ENCODE data around the gene KHDRBS2. TPM values are rescaled to one million over a fixed set of nuclear protein-coding genes. Genes with fewer than 3 reads are reported as not detected.

The KHDRBS2 gene
- total and polyA plus RNA-seq, 4 donors: 9.2 to 13.0 (median 11.0) TPM

GRCh38 chr6:62129127-62129526, 156.9 kb downstream of the KHDRBS2 start:
- no peak for DNase-seq (ENCODE audit: low read depth in 4 of 6, low spot score in 6 of 6)
- Histone ChIP-seq H3K9me3 (ENCODE audit: control insufficient read depth, insufficient read depth, low read length) (peaks cover 2% of the 10 kb centered on the region), H3K27me3 (ENCODE audit: control insufficient read depth, insufficient read depth, low read length) (no peaks in the 10 kb centered on the region), H3K36me3 (ENCODE audit: control insufficient read depth, insufficient read depth, low read length) (no peaks in the 10 kb centered on the region), H3K4me3 (ENCODE audit: low read depth, low read length) (no peak overlapping the region), H3K4me1 (ENCODE audit: control insufficient read depth, insufficient read depth, low read length) (no peaks in the 10 kb centered on the region), H3K27ac (ENCODE audit: low read depth, low read length) (no peak overlapping the region)
- WGBS (ENCODE audit: insufficient coverage): no CpG with 5 or more reads among the region's 1 CpG

- H3K4me3 ChIP-seq (ENCODE audit: low read depth, low read length): no peak overlapping the region
- no peaks in the 10 kb centered on the region for H3K4me1 ChIP-seq (ENCODE audit: control insufficient read depth, insufficient read depth, low read length)
- WGBS (ENCODE audit: insufficient coverage): 86% methylated on average over 1 of the region's 1 CpG
- no peaks in the 10 kb centered on the region for H3K9me3 ChIP-seq (ENCODE audit: control insufficient read depth, insufficient read depth, low read length)
- H3K27me3 ChIP-seq (ENCODE audit: control insufficient read depth, insufficient read depth, low read length): no peaks in the 10 kb centered on the region
- no peaks in the 10 kb centered on the region for H3K36me3 ChIP-seq (ENCODE audit: control insufficient read depth, insufficient read depth, low read length)
- no peak overlapping the region for H3K27ac ChIP-seq (ENCODE audit: low read depth, low read length)
- no peak for DNase-seq (ENCODE audit: low read depth in 4 of 6, low spot score in 6 of 6)
Measured at GRCh38 chr6:62119401-62119800, 166.6 kb downstream of the KHDRBS2 start.

- H3K4me3 ChIP-seq (ENCODE audit: low read depth, low read length): no peak overlapping the region
- H3K27me3 ChIP-seq (ENCODE audit: control insufficient read depth, insufficient read depth, low read length): no peaks in the 10 kb centered on the region
- H3K36me3 ChIP-seq (ENCODE audit: control insufficient read depth, insufficient read depth, low read length): no peaks in the 10 kb centered on the region
- H3K9me3 ChIP-seq (ENCODE audit: control insufficient read depth, insufficient read depth, low read length): no peaks in the 10 kb centered on the region
- WGBS (ENCODE audit: insufficient coverage): 94% methylated on average over 7 of the region's 8 CpGs
- H3K4me1 ChIP-seq (ENCODE audit: control insufficient read depth, insufficient read depth, low read length): no peaks in the 10 kb centered on the region
- no peak for DNase-seq (ENCODE audit: low read depth in 4 of 6, low spot score in 6 of 6)
- no peak overlapping the region for H3K27ac ChIP-seq (ENCODE audit: low read depth, low read length)
Measured at GRCh38 chr6:62103186-62103859, 182.7 kb downstream of the KHDRBS2 start.

- no peaks in the 10 kb centered on the region for H3K4me1 ChIP-seq (ENCODE audit: control insufficient read depth, insufficient read depth, low read length)
- 88% methylated on average over 5 of the region's 5 CpGs for WGBS (ENCODE audit: insufficient coverage)
- DNase-seq (ENCODE audit: low read depth in 4 of 6, low spot score in 6 of 6): no peak
- H3K36me3 ChIP-seq (ENCODE audit: control insufficient read depth, insufficient read depth, low read length): no peaks in the 10 kb centered on the region
- H3K4me3 ChIP-seq (ENCODE audit: low read depth, low read length): no peak overlapping the region
- H3K9me3 ChIP-seq (ENCODE audit: control insufficient read depth, insufficient read depth, low read length): no peaks in the 10 kb centered on the region
- no peaks in the 10 kb centered on the region for H3K27me3 ChIP-seq (ENCODE audit: control insufficient read depth, insufficient read depth, low read length)
- H3K27ac ChIP-seq (ENCODE audit: low read depth, low read length): no peak overlapping the region
Measured at GRCh38 chr6:62102387-62102786, 183.6 kb downstream of the KHDRBS2 start.

DNA sequence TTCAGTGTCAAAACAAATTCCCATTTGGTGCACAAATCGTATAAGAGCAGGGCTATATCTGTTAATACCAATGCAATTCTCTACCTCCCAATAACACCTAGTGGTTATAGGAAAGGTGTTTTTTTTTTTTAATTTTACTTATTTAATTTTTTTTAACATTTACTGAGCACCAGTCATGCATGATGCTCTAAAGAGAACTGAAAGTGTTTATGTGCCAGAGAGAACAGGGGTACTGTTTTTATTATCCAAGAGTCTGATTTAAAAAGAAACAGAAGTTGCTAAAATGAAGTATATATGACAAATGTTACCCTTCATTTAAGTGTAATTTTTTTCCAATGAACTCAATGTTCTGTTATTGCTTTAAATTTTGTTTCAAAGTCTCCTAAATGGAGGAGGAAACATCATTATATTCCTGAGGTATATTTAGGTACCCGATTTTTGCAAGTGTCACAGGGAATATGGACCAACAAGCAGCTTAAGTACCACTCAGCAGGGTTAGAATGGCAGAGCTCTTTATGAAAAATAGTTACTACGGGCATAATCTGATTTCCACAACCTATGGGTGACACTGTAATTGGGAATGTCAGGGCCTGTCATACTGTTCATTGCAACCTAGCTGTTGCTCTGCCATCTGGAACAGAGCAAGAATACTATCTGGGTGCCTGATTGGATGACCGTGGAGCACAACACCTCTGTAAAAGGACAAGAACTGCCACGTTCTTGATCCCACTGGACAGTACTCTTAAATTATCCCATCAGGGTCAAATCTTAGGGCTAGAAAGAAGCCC, 195.4 kb downstream of the KHDRBS2 start:
- H3K27me3 ChIP-seq (ENCODE audit: control insufficient read depth, insufficient read depth, low read length): no peaks in the 10 kb centered on the region
- 78% methylated on average over 1 of the region's 5 CpGs for whole genome bisulfite sequencing (ENCODE audit: insufficient coverage)
- no peak overlapping the region for H3K27ac ChIP-seq (ENCODE audit: low read depth, low read length)
- H3K36me3 ChIP-seq (ENCODE audit: control insufficient read depth, insufficient read depth, low read length): no peaks in the 10 kb centered on the region
- H3K4me3 ChIP-seq (ENCODE audit: low read depth, low read length): no peak overlapping the region
- no peak for DNase-seq (ENCODE audit: low read depth in 4 of 6, low spot score in 6 of 6)
- H3K4me1 ChIP-seq (ENCODE audit: control insufficient read depth, insufficient read depth, low read length): no peaks in the 10 kb centered on the region
- no peaks in the 10 kb centered on the region for H3K9me3 ChIP-seq (ENCODE audit: control insufficient read depth, insufficient read depth, low read length)

DNA sequence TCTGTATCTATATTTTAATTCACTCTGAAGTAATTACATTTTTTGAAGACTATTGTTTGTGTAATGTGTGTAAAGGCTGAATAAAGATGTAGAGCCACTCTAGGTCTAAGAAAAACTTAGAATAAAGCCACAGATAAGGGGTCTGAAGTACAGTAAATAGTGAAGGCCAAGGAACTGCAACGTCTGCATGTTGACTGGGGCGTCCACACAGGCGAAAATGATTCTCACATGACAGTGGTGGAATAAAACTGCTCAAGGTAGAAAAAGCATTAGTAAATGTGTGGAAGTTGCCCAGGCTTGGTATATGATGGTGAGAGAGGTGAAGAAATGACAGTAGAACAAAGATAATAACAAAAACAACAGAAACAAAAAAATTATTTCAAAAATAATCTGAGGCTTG, 196.2 kb downstream of the KHDRBS2 start:
- no peaks in the 10 kb centered on the region for H3K9me3 ChIP-seq (ENCODE audit: control insufficient read depth, insufficient read depth, low read length)
- WGBS (ENCODE audit: insufficient coverage): 83% methylated on average over 3 of the region's 3 CpGs
- H3K27me3 ChIP-seq (ENCODE audit: control insufficient read depth, insufficient read depth, low read length): no peaks in the 10 kb centered on the region
- no peaks in the 10 kb centered on the region for H3K36me3 ChIP-seq (ENCODE audit: control insufficient read depth, insufficient read depth, low read length)
- no peaks in the 10 kb centered on the region for H3K4me1 ChIP-seq (ENCODE audit: control insufficient read depth, insufficient read depth, low read length)
- DNase-seq (ENCODE audit: low read depth in 4 of 6, low spot score in 6 of 6): no peak
- no peak overlapping the region for H3K27ac ChIP-seq (ENCODE audit: low read depth, low read length)
- H3K4me3 ChIP-seq (ENCODE audit: low read depth, low read length): no peak overlapping the region

GRCh38 chr6:62086047-62086446, 200.0 kb downstream of the KHDRBS2 start:
- WGBS (ENCODE audit: insufficient coverage): 29% methylated on average over 1 of the region's 2 CpGs
- H3K4me1 ChIP-seq (ENCODE audit: control insufficient read depth, insufficient read depth, low read length): no peaks in the 10 kb centered on the region
- no peak for DNase-seq (ENCODE audit: low read depth in 4 of 6, low spot score in 6 of 6)

DNA sequence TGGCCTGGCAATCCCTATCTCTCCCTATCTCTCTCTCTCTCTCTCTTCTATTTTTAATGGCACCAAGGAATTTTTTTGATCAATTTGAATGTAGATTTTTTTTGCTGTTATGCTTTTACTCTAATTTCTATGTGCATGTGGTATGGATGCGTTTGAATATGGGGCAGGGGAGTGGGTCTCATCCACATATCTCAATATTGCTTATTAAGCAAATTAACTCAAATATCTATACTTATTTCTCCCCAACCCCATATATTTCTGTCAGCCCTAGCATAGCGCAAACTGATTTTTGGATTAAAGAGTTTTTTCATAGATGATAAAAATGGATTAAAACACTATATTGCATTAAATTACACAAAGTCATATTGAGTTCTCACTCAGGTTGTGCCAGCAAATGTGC, 210.2 kb downstream of the KHDRBS2 start:
- Histone ChIP-seq H3K4me1 (ENCODE audit: control insufficient read depth, insufficient read depth, low read length) (no peaks in the 10 kb centered on the region), H3K36me3 (ENCODE audit: control insufficient read depth, insufficient read depth, low read length) (no peaks in the 10 kb centered on the region), H3K4me3 (ENCODE audit: low read depth, low read length) (no peak overlapping the region), H3K9me3 (ENCODE audit: control insufficient read depth, insufficient read depth, low read length) (no peaks in the 10 kb centered on the region), H3K27ac (ENCODE audit: low read depth, low read length) (no peak overlapping the region), H3K27me3 (ENCODE audit: control insufficient read depth, insufficient read depth, low read length) (no peaks in the 10 kb centered on the region)
- no CpG with 5 or more reads among the region's 2 CpGs for WGBS (ENCODE audit: insufficient coverage)
- no peak for DNase-seq (ENCODE audit: low read depth in 4 of 6, low spot score in 6 of 6)

More at GRCh38 chr6:62086047-62086446, 200.0 kb downstream of the KHDRBS2 start:
- H3K36me3 ChIP-seq (ENCODE audit: control insufficient read depth, insufficient read depth, low read length): no peaks in the 10 kb centered on the region
- H3K9me3 ChIP-seq (ENCODE audit: control insufficient read depth, insufficient read depth, low read length): no peaks in the 10 kb centered on the region
- H3K4me3 ChIP-seq (ENCODE audit: low read depth, low read length): no peak overlapping the region
- no peak overlapping the region for H3K27ac ChIP-seq (ENCODE audit: low read depth, low read length)
- no peaks in the 10 kb centered on the region for H3K27me3 ChIP-seq (ENCODE audit: control insufficient read depth, insufficient read depth, low read length)

- WGBS (ENCODE audit: insufficient coverage): 88% methylated on average over 3 of the region's 3 CpGs
Measured at GRCh38 chr6:62059901-62060300, 226.1 kb downstream of the KHDRBS2 start.

GRCh38 chr6:62057300-62057699, 228.7 kb downstream of the KHDRBS2 start:
- H3K9me3 ChIP-seq (ENCODE audit: control insufficient read depth, insufficient read depth, low read length): no peaks in the 10 kb centered on the region
- no peaks in the 10 kb centered on the region for H3K4me1 ChIP-seq (ENCODE audit: control insufficient read depth, insufficient read depth, low read length)
- no peaks in the 10 kb centered on the region for H3K27me3 ChIP-seq (ENCODE audit: control insufficient read depth, insufficient read depth, low read length)
- no peak overlapping the region for H3K27ac ChIP-seq (ENCODE audit: low read depth, low read length)
- DNase-seq (ENCODE audit: low read depth in 4 of 6, low spot score in 6 of 6): no peak
- H3K36me3 ChIP-seq (ENCODE audit: control insufficient read depth, insufficient read depth, low read length): no peaks in the 10 kb centered on the region
- H3K4me3 ChIP-seq (ENCODE audit: low read depth, low read length): no peak overlapping the region

More at GRCh38 chr6:62059901-62060300, 226.1 kb downstream of the KHDRBS2 start:
- no peak for DNase-seq (ENCODE audit: low read depth in 4 of 6, low spot score in 6 of 6)
- no peaks in the 10 kb centered on the region for H3K4me1 ChIP-seq (ENCODE audit: control insufficient read depth, insufficient read depth, low read length)
- no peaks in the 10 kb centered on the region for H3K36me3 ChIP-seq (ENCODE audit: control insufficient read depth, insufficient read depth, low read length)
- no peak overlapping the region for H3K4me3 ChIP-seq (ENCODE audit: low read depth, low read length)
- no peaks in the 10 kb centered on the region for H3K27me3 ChIP-seq (ENCODE audit: control insufficient read depth, insufficient read depth, low read length)
- H3K9me3 ChIP-seq (ENCODE audit: control insufficient read depth, insufficient read depth, low read length): no peaks in the 10 kb centered on the region
- no peak overlapping the region for H3K27ac ChIP-seq (ENCODE audit: low read depth, low read length)

All from spinal cord (tissue), 10 donors.